Activated CD8-positive, alpha-beta memory T cell treated with anti-CD3 and anti-CD28 coated beads for 24 hours (primary cell): ENCODE data around the gene BEND6.
"Not testable (repeated sequence)": the region's sequence is repeated elsewhere in the genome, so short reads cannot be mapped to it uniquely, and the experiment has no call there.

Experiments
- DNase-seq: peaks from one replicate; pipeline ENCODE4 v3.0.0-alpha.2; 2020

Gene BEND6

DNA sequence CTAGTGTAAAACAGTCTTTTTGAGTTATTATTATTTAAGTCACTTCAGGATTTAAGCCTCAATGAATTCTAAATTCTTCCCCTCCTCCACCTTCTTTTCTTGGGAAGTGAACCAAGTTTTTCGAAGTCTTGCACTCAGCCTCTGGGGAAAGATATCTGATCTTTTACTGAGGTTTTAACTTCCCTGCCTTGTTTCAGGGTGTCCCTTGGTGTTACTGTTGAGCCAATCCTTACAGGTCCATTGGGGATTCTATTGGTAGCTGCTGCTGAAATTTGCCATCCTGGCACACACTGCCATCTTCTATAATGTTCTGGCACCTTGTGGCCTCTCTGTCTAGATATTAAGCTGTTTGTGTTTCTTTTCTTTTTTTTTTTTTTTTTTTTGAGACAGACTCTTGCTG, 31.7 kb downstream of the BEND6 start:
- no peak for DNase-seq

DNA sequence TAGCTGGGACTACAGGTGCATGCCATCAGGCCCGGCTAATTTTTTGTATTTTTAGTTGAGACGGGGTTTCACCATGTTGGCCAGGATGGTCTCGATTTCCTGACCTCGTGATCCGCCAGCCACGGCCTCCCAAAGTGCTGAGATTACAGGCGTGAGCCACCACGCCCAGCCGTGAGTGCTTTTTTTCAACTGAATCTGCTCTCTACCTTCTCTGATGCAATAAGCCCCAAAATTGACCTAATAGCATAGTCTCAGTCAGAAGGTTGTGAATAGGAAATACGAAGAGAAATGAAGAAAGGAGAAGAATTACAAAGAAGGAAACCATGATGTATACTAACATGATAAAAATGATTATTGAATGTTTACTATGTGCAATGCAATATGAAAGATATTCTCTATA, 33.2 kb downstream of the BEND6 start:
- DNase-seq: no peak

GRCh38 chr6:56992036-56992435, 37.1 kb downstream of the BEND6 start:
- DNase-seq: no peak

GRCh38 chr6:56992703-56993102, 37.8 kb downstream of the BEND6 start:
- no peak for DNase-seq

GRCh38 chr6:56995347-56995902, 40.5 kb downstream of the BEND6 start:
- DNase-seq: no peak

GRCh38 chr6:56996401-56996800, 41.5 kb downstream of the BEND6 start:
- DNase-seq: no peak

DNA sequence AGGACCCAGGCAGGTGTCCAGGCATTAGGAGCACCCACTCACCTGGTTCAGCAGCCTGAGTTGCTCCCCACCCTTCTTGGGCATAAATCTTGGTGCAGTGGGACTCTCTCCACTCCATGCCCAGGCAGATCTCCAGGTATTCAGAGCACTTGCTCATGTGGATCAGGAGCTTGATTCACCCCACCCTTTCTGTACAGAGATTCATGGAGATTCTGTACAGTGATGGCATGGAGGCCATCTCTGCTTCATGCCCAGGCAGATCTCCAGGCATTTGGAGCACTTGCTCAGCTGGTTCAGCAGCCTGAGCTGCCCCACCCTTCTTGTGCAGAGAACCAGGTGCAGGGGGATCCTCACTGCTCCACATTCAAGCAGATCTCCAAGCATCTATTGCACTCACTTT, 44.1 kb downstream of the BEND6 start:
- no peak for DNase-seq

- DNase-seq: not testable (repeated sequence)
These were observed 44.8 kb downstream of the BEND6 start for GRCh38 chr6:56999748-57000147.

DNA sequence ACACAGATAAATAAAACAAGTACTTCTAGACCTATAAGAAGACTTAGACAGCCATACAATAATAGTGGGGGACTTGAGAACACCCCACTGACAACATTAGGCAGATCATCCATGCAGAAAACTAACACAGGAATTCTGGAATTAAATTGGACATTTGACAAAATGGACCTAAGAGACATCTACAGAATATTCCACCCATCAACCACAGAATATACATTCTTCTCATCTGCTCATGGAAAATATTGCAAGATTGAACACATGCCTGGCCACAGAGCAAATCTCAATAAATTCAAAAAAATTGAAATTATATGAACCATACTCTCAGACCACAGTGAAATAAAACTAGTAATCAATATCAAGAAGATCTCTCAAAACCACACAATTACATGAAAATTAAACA, 47.3 kb downstream of the BEND6 start:
- DNase-seq: no peak

GRCh38 chr6:57004292-57004691, 49.4 kb downstream of the BEND6 start:
- DNase-seq: no peak

DNA sequence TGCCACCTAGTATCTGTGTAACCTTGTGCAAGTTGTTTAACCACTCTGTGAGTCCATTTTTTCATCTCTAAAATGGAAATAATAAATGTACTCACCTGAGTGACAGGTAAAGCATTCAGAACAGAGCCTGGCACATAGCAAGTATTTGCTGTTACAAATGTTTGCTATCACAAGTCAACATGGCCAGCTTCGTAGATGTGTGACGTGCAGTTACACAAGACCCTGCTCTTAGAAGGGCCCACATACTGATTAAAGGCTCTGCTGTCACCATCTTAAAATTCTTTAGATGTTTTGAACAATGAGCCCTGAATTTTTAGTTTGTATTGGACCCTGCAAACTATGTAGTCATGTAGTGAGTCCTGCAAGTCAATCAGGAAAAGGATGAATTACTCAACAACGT, 51.2 kb downstream of the BEND6 start:
- no peak for DNase-seq

- DNase-seq: not testable (repeated sequence)
These were observed 53.2 kb downstream of the BEND6 start for GRCh38 chr6:57008069-57008468.

DNA sequence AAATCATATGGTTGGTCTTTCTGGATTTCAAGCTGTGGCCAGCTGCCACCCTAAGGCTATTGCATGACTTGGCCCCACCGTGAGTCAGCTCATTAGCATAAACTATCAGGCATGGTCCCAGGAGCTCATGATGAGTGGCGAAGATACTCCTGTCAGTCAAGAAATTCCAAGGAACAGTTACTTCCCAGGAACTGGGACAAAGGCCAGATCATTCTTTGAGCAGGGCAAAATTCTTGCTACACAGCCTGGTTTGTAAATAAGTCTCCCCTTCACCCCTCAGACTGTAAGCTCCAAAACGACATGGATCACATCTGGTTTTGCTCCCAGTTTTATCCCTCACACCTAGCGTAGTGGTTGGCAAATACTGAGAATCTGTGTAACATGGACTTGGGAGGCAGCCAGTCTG, 58.6 kb downstream of the BEND6 start:
- no peak for DNase-seq

DNA sequence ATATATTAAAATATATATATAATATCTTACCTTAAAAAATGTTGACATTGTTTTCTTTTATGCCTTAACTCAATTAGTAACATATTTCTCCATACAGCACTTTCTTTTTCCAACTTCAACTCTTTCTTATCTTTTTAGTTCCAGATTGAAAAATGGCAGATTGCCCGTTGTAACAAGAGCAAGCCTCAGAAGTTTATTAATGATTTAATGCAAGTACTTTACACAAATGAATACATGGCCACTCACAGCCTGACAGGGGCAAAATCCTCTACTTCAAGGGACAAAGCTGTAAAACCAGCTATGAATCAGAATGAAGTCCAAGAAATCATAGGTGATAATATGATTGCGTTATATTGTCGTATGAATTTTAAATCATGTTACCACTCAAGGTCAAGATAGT, 62.2 kb downstream of the BEND6 start:
- DNase-seq: no peak

DNA sequence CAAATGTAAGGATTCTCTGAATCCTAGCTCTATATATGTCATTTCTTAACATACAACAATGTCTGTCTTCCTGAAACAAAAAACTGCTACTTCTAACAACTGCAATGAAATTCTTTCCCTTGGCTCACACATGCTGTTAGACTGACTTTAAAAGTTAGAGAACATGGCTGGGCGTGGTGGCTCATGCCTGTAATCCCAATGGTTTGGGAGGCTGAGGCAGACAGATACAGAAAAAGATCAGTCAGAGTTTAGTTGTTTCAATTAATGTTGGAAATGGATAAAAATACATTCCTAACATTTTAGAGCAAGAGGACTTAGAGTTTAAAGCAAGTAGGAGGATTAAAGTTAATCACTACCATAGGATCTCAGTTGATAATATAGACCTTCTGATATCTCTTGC, 62.9 kb downstream of the BEND6 start:
- DNase-seq: no peak

- no peak for DNase-seq
These were observed 64.5 kb downstream of the BEND6 start for GRCh38 chr6:57019434-57019833.

- DNase-seq: no peak
These were observed 66.3 kb downstream of the BEND6 start for GRCh38 chr6:57021086-57021720.

DNA sequence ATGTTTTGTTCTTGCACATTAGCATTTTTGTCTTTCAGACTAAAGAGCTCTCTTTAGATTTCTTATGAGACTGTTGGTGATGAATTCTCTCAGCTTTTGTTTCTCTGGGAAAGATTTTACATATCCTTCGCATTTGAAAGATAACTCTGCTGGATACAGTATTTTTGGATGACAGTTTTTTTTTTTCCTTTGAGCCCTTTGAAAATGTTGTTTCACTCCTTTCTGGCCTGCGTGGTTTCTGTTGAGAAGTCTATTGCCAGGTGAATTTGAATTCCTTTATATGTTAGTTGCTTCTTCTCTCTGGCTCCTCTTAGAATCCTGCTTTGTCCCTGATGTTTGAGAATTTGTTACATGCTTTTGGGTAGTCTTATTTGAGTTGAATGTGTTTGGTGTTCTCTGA, 69.4 kb downstream of the BEND6 start:
- no peak for DNase-seq

GRCh38 chr6:57024775-57025174, 69.9 kb downstream of the BEND6 start:
- no peak for DNase-seq

- DNase-seq: no peak
These were observed 71.1 kb downstream of the BEND6 start for GRCh38 chr6:57026001-57026400.

GRCh38 chr6:57027301-57027700, 72.4 kb downstream of the BEND6 start:
- no peak for DNase-seq

GRCh38 chr6:57029213-57029612, 74.3 kb downstream of the BEND6 start:
- no peak for DNase-seq

GRCh38 chr6:57033228-57033627, 78.3 kb downstream of the BEND6 start:
- no peak for DNase-seq

GRCh38 chr6:57035549-57035948, 80.6 kb downstream of the BEND6 start:
- no peak for DNase-seq

- DNase-seq: no peak
These were observed 84.0 kb downstream of the BEND6 start for GRCh38 chr6:57038906-57039305.
